GM10847 (cell line): Measurements from ENCODE around the gene MUC5AC.

Experiments
- POLR2A ChIP-seq: IDR thresholded peaks from 2 replicates; pipeline ENCODE4 v1.6.1; 2011; ENCODE audit not compliant: insufficient read length; ENCODE audit errors: extremely low read depth

Gene MUC5AC

DNA sequence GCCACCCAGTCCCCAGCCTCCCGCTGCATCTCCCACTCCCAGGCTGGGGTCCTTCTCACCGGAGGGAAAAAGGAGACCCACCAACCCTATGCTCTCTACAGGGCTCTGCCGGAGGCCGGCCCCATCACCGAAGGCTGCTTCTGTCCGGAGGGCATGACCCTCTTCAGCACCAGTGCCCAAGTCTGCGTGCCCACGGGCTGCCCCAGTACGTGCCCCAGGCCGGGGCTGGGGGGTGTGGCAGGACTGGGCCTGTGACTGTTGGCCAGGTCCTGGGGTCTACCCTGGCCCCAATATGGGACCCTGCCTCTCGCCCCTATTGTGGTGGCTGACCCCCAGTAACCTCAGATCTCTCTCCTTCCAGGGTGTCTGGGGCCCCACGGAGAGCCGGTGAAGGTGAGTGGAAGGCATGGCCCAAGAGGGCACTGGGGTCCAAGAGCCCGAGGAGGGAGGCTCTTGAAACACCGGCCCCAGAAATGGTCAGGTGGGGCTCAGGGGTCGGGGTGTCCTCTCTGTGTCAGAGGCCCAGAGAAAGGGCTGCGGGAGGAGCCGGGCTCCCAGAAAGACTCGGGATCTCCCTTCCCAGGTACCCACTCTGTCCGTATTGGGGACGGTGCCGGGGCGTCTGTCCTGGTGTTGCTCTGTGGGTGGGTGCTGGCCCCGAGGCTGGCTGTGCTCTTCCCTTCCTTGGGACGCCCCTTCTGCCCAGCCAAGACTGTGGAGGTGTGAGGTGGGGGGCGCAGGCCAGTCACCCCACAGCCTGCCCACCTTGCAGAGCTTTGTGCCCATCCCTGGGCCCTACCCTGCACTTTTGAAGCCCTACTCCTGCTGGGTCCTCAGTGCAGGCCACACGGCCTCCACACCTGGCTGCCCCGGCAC is 39.0 kb downstream of the MUC5AC start:
- TF ChIP-seq POLR2A, result no peak

DNA sequence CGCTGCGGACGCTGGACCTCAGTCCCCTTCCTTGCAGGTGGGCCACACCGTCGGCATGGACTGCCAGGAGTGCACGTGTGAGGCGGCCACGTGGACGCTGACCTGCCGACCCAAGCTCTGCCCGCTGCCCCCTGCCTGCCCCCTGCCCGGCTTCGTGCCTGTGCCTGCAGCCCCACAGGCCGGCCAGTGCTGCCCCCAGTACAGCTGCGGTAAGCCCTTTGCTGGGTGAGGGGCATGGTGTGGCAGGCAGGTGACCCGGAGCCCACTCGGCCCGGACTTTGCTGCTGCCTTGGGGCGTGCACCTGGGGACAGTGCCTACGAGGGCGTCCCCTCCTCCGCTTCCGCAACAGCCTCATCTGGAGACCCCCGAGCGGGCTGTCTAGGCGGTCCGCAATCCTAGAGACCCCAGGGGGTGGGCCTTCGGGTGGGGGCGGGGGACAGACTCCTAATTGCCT is 39.7 kb downstream of the MUC5AC start:
- TF ChIP-seq POLR2A, result no peak

DNA sequence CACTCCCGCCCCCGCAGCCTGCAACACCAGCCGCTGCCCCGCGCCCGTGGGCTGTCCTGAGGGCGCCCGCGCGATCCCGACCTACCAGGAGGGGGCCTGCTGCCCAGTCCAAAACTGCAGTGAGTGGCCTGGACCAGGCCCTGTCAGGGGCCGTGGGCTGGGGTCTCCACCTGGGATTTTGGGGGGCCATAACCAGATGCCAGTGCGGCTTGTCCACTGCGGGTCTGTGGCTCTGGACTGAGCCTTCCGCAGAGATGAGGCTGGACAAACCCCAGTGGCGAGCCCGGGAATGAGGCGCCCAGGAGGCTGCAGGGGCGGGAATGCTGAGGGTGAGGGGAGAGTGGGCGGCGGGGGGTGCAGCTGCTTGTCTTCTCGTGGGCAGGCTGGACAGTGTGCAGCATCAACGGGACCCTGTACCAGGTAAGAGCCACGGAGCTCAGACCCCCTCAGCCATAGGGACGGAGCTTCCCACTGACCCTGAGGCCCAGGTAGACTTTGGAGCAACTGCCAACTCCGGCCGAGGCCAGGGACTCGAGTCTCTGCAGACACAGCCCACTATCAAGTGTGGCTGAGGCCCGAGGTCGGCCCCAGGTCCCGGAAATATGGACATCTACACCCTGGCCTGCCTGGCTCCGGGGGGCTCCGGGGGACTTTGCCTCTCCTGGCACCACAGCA is 40.3 kb downstream of the MUC5AC start:
- TF ChIP-seq POLR2A, result no peak

DNA sequence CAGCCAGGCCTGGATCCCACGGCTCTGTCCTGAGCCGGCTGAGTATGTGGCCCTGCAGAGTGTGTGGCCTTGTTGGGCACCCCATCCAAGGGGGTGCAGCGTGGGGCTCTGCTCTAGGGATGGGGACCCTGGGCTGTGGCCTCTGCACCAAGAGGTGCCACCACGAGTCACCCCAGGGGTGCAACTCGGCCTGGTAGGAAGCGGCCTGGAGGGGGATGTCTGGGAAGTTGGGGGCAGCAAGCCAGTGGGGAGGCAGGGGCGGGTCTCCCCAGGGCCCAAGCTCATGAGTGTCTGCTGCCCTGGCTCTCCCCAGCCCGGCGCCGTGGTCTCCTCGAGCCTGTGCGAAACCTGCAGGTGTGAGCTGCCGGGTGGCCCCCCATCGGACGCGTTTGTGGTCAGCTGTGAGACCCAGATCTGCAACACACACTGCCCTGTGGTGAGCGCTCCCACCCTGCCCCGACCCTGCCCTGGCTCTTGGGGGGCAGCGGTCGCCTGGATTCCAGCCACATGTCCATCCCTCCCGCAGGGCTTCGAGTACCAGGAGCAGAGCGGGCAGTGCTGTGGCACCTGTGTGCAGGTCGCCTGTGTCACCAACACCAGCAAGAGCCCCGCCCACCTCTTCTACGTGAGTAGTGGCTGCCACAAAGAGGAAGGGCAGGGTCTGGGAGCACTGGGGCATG is 40.9 kb downstream of the MUC5AC start:
- no peak for TF ChIP-seq POLR2A

DNA sequence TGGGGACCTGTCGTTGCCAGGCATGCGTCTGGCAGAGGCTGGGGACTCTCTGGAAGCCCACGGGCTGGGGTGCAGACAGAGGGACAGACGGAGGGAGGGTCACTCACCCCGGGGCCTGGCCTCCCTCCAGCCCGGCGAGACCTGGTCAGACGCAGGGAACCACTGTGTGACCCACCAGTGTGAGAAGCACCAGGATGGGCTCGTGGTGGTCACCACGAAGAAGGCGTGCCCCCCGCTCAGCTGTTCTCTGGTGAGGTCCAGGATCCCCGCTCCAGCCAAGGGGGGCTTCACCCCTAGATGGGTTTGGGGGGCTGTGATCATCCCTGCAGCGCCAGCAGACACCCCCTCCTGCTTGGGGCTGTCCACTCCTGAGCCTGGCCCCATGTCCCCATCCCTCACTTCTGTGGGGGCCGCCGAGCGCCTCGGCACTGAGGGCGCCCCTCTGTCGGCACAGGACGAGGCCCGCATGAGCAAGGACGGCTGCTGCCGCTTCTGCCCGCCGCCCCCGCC is 41.5 kb downstream of the MUC5AC start:
- no peak for TF ChIP-seq POLR2A

DNA sequence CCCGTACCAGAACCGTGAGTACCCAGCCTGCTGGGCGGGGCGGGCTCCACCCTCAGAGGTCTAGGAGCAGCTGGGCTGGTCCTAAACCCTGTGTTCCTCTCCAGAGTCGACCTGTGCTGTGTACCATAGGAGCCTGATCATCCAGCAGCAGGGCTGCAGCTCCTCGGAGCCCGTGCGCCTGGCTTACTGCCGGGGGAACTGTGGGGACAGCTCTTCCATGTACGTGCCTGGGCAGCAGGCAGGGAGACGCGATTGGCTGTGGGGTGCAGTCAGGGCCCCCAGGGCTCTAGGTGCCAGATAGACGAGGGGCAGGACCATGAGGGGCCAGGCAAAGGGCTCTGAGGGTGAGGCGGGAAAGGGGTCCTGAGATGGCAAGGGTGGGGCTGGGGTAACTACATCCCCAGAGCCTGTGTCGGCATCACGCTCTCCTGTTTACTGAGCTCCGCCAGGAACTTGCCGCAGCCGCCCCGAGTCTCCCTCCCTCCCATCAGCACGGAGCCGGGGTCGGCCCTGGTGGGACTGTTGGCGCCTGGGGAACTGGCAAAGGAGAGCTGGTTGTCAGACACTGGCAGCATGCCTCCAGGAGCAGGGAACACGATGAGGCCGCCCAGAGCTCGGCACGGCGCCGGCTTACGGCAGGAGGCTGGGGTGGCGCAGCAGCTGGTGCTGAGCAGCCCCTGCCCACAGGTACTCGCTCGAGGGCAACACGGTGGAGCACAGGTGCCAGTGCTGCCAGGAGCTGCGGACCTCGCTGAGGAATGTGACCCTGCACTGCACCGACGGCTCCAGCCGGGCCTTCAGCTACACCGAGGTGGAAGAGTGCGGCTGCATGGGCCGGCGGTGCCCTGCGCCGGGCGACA is 42.2 kb downstream of the MUC5AC start:
- TF ChIP-seq POLR2A, result no peak

DNA sequence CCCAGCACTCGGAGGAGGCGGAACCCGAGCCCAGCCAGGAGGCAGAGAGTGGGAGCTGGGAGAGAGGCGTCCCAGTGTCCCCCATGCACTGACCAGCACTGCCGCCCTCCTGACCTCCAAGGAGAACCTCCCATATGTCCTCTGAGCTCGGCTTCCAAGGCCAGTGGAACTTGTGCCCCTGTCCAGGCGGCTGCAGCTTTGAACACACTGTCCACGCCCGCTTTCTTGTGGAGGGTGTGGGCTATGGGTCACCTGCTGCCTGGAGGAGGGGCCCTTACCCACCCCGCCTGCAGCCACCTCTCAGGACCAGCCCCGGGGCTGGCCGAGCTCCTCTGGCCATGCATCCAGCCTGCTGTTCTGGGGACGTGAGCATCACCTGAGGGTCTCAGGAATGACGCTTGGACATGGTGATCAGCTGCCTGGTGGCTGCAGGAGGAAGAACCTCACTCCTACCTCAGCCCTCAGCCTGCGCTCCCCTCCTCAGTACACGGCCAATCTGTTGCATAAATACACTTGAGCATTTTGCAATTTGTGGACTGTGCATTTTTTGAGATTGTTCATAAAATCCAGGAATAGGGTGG is 42.9 kb downstream of the MUC5AC start:
- TF ChIP-seq POLR2A, result no peak

DNA sequence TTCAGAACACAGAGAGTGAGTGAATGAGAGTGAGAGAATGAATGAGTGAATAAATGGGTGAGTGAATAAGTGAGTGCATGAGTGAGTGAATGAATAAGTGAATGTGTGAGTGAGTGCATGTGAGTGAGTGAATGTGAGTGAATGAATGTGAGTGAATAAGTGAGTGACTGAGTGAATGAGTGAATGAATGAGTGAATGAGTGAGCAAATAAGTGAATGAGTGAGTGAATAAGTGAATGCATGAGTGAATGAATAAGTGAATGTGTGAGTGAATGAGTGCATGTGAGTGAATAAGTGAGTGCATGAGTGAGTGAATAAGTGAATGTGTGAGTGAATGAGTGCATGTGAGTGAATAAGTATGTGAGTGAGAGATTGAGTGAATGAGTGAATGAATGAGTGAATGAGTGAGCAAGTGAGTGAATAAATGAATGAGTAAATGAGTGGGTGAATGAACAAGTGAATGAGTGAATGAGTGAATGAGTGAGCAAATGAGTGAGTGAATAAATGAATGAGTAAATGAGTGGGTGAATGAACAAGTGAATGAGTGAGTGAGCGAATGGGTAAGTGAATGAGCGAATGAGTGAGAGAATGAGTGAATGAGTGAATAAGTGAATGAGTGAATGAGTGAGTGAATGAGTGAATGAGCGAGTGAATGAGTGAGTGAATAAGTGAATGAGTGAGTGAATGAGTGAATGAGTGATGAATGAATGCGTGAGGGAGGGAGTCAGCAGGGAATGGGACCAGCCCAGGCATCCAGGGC is 43.8 kb downstream of the MUC5AC start:
- TF ChIP-seq POLR2A, result no peak

DNA sequence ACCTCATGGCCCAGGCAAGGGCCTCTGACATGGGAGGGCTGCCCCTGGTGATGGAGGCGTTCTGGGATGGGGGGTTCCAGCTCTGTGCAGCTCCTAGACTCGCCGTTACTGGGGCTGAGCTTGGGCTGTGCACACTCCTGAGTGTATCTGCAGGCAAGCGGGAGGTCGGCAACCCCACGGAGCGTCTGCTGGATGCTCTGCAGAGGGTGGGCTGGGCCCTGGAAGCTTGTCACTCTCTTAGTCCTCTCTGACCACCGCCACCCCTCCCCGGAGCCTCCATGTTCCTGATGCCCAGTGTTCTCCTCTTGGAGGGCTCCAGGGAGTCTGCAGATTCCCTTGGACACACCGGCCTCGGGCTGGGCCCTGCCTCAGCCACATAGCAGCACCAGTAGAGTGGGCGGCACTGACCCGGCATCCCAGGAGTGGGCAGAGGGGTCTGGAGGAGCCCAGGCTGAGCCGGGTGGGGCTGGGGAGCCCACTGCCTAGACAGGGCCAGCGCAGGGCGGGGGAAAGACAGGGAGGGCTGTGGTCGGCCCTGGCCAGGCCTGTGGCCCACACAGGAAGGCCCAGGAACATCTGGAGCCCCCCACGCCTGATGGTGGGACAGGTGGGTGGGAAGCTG is 44.5 kb downstream of the MUC5AC start:
- no peak for TF ChIP-seq POLR2A

DNA sequence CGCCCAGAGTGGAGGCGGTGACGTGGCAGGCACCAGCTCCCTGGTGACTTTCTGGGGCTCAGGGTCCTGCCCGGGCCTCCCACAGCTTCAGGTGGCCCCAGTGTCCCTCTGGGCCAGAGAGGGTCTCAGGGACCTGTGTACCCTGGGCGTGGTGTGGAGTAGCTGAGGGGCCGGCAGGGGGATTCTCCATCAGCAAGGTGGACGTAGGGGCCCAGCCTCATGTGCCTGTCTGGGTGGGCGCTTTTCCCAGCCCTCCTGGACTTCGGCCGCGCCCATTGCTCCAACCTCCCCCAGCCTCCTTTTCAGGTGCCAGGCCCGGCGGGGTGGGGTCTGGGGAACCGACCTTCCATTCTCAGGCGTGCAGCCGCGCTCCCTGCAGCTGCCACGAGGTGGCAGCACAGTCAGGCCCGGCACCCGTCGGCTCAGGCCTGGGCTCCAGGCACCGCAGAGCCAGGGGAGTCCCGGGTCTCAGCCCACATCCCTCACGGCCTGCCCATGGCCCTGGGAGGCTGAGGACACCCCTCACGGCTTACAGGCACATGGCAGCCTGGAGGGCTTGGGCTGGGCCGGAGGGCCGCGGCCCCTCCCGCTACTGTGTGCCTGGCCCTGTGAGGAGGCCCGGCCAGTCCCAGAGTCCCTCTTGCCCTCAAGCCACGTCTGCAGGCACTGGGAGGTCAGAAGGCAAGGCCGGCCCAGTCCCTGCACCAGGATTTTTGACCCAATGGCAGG is 45.2 kb downstream of the MUC5AC start:
- TF ChIP-seq POLR2A, result no peak

DNA sequence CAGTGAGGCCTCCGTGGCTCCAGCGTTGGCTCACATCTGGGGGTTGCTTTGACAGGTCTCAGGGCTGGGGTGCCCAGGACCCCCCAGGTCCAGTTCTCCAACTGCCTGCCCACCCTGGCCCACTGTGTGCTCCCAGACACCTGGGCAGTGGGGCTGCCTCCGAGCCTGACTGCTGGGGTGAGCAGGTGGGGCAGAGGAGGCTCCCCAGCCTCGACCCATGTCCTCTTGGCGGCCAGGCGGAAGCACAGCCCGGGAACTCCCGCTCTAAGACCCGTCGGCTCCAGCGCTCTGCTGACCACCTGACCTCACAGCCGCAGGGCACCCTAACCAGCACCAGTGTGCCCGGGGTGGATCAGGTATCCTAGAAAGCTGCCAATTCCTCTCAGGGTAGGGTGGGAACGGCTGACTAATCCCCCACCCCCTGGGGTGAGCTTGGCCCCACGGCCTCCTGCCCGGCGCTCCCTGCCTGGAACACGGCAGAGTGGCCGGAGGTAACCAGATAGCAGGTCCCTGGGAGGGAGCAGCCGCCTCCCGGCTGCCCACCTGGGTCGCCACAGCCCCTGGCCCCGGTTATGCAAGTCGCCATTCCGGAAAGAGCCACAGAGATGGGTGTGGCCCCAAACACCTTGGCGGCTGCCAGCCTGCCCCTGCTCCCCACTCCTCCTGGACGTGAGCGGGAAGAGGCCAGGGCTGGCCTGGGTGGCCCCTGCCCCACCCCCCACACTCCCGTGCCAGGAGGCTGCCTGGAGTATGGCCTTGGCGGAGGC is 45.9 kb downstream of the MUC5AC start:
- TF ChIP-seq POLR2A, result no peak
